HG02884 (cell line): ENCODE data around the gene HOXD3.

Experiments used
- ATAC-seq: cut with Tn5 transposase; IDR thresholded peaks from one replicate; pipeline ENCODE4 v1.9.1; 2021; ENCODE audit warnings: mild to moderate bottlenecking, moderate library complexity; ENCODE audit not compliant: unreplicated experiment

Gene HOXD3

DNA sequence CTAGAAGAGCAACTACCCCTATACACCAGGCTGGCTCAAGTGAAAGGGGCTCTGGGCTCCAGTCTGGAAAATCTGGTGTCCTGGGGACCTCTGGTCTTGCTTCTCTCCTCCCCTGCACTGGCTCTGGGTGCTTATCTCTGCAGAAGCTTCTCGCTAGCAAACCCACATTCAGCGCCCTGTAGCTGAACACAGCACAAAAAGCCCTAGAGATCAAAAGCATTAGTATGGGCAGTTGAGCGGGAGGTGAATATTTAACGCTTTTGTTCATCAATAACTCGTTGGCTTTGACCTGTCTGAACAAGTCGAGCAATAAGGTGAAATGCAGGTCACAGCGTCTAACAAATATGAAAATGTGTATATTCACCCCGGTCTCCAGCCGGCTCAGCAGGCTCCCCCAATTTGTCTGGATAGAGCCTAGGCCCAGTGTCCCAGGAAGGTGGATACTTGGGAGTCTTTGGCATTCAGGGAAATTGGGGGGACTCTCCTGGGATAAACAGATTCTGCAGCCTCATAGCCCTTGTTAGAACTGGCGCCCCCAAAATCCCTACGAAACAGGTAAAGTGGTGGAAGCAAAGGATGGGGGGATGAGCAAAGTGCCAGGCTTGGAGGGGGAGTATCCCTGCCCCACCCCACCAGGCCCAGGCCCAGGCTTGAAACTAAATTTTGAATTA is 8.2 kb upstream of the HOXD3 start:
- ATAC-seq, result no peak

DNA sequence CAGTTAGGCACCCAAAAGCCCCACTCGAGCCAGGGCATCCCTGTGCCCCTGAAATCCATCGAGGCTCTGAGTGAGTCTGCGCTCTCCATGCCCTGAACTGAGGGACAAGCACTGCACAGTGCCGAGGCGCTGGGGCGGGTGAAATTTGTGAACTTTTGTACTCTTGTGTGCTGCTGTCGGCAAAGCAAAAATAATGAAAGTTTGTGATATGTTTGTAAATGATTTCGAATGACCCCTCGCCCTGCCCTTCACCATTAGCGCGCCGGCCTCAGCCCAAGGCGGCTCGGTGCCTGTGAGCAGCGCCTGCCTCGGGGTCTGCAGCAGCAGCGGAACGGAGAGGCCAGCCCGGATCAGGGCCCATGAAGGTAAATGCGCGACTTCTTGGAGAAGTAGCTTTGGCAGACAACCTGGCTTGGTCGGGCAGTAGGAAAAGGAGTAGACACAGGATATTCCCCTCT is 7.6 kb upstream of the HOXD3 start:
- no peak for ATAC-seq

DNA sequence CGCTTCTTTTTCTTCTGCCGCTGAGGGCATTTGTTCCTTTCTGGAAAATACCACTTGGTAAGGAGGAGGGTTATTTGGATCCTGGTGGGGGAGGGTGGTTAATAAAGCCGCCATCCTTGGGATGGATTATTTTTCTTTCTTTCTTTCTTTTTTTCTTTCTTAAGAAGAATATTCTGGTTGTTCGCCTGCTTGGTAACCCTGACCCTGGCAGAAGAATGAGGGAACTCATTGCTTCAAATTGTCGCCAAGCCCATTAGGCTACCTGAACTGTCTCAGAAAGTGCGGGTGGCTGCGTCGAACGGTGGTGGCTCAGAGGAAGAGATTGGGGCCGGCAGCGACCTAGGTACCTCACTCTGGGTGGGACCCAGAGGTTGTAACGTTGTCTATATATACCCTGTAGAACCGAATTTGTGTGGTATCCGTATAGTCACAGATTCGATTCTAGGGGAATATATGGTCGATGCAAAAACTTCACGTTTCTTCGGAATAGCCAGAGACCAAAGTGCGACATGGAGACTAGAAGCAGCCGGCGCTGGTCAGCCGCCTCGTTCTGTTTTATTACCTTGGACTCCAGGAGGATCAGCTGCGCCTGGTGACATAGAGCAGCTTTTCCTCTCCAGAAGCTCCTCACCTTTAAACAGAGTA is 7.0 kb upstream of the HOXD3 start:
- no peak for ATAC-seq

DNA sequence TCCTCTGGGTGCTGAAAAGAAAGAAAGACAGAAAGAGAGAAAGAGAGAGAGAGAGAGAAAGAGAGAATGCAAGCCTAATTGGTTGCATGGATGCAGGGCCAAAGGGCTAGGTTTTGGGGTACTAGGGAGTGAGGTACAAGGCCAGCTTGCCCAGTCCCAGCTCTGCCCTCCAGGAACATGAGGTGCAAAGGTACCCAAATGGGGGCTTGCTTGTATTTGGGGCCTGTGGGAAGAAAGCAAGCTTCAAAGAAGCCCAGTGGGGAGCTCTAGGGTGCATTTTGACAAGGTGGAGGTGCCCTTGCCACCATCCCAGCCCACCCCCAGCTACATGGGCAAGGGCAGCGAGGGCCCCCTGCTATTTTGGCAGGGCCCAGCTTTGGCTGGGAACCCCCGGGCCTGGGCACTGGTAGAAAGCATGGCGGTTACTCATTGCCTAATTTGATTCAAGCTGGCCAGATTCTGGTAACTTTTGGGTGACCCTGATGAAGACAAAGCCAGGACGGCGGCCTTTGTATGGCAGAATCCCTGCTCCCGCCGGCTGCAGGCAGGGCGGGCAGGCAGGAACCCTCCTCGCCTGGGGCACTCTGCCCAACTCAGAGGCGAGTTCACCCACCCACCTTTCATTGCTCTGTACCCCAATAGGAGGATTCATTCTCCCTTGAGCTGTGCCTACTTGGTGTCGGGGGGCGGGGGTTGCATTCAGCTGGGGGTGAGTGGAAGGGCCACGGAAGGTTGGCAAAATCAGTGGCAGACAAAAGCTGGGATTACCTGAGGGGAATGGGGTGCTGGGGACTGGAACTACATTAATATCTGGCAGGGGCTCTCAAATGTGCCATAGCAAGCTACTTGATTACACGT is 6.3 kb upstream of the HOXD3 start:
- ATAC-seq, result no peak

DNA sequence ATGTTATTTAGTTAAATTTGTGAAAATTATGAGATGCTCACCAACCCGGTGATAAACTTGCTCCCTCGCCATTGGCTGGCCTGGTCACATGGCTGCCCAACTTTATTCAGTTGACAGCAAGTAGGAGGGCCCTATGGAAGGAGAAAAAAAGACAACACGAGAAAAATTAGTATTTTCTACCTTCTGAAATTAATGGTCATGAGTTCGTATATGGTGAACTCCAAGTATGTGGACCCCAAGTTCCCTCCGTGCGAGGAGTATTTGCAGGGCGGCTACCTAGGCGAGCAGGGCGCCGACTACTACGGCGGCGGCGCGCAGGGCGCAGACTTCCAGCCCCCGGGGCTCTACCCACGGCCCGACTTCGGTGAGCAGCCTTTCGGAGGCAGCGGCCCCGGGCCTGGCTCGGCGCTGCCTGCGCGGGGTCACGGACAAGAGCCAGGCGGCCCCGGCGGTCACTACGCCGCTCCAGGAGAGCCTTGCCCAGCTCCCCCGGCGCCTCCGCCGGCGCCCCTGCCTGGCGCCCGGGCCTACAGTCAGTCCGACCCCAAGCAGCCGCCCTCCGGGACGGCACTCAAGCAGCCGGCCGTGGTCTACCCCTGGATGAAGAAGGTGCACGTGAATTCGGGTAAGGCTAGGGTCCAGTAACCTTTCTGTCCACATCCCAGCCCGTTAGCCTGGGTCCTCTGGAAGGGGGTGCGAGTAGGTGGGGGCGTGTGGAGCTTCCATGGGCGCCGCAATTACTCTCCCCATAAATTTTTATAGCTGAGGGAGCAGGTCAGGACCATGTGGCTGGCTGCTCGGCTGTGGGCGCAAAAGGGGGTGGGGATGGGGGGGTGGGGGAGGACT is 5.4 kb upstream of the HOXD3 start, which contains the start of gene HOXD4:
Gene HOXD4, plus strand, starts transcription at position 109 of the 846 bp plus-strand sequence. Its CDS starts 84 bp downstream, at position 193.
- ATAC-seq, result no peak

DNA sequence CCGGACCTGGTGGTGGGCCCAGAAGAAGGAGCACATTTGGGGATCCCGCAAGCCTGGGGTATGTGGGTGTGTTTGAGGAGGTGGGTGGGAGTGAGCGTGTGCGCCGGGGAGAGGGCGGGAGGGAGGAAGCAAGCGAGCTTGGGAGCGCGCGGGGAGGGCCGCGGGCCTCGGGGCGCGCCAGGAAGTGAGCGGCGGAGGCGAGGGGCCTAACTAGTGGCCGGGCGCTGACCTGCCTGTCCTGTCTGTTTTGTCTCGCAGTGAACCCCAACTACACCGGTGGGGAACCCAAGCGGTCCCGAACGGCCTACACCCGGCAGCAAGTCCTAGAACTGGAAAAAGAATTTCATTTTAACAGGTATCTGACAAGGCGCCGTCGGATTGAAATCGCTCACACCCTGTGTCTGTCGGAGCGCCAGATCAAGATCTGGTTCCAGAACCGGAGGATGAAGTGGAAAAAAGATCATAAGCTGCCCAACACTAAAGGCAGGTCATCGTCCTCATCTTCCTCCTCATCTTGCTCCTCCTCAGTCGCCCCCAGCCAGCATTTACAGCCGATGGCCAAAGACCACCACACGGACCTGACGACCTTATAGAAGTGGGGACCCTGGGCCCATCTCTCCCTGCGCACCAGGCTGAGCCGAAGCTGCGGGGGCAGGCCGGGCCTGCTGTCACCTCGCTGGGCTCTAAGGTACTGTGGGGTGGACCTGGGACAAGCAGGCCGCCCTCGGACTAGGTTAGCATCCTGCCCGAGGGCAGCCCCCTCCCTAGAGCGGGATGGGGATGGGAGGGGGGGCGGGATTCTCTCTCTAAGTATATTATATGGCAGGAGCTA is 4.5 kb upstream of the HOXD3 start:
- ATAC-seq, result no peak

DNA sequence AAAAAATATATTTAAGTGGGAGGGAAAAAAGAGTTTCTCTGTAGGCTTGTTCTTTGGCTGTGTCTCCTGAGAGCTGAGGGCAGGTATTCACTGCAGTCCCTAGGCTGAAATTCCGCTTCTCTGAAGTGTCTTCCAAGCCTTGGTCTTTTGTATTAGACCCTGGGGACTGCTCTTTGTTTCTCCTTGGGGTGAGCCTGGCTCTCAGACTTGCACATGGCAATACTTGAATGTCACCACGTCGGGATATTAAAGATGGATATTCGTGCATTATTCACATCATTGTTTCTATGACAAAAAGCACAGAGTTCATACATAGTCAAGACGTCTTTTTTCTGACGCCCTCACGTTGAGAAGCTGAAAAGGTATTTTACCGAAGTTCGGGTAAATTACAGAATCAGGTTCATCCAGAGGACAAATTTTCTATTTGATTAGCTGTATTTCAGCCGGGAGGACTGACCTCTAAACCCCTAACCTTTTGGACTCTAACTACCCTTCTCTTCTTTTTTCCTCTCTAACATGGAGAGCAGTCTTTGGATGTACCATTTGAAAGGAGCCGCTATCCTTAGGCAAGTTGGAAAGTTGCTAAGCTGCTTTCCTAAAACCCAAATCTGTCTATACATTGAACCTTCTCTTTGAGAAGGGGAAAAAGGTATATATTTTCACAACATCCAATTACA is 2.4 kb upstream of the HOXD3 start:
- ATAC-seq, result no peak

DNA sequence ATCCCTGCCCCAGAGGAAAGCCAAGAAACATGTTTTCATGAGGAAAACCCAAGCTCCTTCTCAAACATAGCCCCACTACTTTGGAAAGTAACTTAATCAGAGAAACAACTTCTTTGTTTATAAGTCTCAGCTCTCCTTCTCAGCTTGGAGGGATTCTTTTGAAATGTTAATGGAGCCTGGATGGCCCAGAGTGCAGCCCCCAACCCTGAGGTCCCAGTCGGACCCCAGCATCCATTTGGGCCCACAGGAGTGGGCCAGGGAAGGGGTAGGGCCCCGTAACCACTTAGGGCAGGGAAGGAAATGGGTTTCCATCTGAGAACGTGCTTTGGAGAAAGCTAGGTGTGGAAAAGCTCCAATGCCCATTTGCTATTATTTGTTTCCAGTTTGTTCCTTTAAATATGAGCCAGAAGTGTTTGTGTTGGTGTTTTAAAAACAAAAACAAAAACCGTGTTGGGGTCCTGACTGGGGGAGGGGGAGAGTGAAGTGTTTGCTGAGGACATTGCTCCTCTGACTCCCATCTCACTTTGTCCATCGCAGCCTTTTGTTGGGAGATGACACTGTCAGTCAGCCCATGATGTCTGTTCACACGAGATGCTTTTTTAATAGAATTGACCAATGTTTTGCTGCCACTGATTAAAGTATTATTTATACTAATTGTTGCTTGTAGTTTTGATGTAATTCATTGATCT is 1.6 kb upstream of the HOXD3 start:
- no peak for ATAC-seq

DNA sequence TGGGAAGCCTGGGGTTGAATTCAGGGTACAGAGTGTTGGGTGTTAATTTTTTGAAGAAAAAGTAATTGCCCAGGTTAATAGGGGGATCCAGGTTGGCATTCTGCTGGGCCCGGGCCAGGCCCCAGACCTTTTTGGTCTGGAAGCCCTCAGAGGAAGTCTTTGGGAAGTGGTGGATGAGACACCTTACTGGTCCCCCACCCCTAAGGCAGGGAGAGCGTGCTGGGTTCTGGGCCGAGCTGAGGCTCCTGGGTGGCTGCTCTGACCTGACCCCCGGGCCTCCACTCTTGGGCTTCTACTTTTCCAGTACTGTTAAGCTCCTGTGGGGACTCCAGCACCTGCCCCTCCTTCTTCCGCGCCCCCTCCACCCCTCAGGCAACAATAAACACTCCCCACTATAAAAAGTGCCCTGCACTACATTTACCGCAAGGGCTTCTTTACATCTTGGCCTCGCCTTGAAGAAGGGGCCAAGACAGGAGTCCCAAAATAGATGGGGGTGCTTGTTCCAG is 753 bp upstream of the HOXD3 start:
- ATAC-seq, result no peak

DNA sequence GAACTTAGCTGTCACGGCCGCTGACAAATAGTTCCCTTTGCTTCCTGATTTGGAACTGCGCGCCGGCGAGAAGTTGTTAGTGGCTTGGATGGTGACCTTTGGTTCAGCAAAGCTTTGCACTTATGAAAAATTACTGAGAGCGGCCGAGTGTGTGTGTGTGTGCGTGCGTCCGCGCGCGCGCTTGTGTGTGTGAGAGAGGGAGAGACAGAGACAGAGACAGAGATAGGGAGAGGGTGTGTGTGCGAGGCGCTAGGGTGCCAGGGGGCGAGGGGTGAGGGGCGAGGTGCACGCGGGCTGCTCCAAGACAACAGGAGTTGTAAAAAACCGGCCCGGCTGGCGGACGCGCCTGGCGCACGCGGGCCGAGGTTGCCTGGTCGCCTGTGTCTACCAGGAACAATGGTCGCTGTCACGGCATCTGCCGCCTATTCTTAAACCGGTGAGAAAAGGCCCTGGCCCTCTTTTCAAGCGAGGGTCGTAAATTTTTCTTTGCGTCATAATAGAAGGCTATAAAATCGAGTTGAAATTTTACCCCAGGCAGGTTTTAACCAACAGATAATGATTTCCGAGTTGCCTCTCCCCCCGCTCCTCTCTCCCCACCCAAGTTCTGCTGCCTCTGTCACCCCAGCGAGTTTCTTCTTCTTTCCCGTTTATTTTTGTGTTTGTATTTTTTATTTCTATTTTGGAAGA is 535 bp downstream of the HOXD3 start:
- ATAC-seq, result no peak

DNA sequence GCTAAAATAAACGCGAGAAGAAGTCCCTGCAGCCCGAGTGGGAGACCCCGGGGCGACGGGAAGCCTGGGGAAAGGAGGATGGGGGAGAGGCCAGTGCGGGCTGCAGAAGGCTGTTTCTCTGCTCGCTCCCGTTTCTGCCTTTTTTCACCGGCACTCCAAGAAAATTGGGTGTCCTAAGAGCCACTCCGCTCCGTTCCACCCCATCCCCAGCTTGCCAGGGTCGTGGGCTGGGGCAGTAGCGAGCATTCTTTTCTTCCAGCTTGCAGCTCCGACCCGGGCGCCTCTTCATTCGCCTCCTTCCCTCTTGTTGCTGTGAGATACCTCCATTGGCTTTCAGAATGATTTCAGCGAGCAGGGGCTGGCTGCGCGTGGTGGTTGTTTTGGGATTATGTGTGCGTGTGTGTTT is 1.1 kb downstream of the HOXD3 start:
- no peak for ATAC-seq

DNA sequence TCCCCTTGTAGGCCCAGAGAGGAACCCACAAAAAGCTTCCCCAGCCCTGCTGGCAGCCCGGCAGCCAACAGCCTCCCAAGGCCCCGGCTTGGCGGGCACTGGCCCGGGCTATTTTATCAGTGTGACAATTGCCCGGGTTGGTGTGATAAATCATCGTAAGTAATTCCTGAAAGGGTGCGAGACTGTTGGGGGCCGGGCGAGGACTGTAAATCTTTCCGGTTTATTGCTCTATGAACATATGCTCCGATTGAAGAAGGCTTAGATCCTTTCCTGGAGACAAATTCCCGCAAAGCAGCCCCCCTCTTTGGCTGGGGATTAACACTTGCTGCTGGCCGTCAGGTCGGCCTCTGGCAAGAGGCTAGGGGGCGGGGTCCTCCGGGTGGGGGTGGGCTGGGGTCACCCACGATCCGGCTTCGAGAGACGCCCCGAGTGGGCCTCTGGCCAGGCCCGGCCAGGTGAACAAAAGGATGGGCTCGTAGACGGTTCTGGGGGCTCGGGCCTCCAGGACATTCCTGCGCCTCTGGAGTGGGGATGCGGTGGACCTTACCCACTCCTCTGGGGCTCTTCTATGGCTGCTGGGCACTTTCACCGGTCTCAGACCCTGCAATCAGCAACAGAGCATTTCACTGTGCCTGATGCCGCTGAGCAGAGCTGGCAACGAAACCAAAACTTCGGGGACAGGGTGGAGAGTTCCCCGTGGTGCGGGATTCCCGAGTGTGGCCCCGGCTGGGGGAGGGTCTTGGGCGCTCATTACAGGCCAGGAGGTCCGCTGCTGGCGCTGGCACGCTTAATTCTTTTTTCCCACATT is 2.0 kb downstream of the HOXD3 start:
- ATAC-seq, result no peak

DNA sequence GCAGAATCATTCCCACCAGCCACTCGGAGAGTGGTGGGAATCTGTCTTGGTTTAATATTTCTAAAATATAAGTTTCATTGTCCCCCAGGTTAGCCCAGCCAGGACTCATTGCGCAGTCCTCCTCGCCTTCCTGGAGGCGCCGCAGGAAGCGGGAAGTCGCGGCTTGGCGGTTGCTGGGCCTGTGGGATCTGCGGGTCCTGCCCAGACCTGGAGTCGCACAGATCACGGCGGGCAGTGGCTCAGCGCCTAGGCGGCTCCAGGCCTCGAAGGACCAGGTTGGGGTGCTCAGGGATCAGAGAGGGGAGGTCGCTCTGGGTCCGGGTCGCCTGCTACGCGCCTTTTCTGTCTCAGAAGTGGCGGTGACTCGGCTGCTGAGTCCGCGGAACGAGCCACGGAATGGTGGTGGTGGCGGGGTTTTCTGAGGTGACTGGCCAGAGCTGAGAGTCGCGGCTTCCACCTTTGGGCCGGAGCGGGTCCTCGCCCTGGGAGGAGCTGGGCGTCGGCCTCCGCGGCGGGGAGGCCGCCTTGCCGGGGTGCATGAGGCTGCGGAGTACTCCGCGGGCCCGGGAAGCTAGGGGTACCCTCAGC is 2.6 kb downstream of the HOXD3 start:
- ATAC-seq, result no peak

DNA sequence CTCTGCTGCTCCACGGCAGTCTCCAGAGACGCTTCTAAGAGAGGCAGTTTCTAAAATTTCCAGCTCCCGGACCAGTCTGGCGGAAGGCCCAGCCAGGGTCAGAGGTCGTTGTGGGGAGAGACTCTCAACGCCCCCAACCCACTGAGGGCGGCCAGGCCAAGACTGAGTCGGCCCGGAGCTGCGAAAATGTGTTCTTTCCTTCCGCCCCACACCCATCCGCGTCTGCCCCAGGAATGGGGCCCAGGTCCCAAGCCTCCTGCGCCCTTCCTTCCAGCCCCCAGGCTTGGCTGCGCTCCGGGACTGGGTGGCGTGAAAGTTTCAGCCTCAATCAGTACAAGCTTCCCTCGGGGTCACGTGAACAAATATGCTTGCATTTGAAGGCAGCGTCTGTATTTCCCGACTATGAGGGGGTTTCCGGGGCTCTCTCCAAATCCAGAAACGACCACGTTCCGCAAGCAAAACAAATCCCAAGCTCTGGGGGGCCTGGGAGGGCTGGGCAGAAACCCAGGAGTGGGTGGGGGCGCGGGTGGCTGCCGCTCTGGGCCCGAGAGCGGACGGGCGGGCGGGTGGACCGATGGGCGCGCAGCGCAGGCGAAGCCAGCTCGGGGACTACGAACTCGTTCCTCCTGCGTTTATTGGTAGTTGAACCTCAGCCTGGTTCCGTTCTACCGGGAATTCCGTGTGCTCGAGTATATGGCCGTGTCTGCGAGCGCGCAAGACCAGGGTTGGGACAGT is 3.3 kb downstream of the HOXD3 start:
- no peak for ATAC-seq

DNA sequence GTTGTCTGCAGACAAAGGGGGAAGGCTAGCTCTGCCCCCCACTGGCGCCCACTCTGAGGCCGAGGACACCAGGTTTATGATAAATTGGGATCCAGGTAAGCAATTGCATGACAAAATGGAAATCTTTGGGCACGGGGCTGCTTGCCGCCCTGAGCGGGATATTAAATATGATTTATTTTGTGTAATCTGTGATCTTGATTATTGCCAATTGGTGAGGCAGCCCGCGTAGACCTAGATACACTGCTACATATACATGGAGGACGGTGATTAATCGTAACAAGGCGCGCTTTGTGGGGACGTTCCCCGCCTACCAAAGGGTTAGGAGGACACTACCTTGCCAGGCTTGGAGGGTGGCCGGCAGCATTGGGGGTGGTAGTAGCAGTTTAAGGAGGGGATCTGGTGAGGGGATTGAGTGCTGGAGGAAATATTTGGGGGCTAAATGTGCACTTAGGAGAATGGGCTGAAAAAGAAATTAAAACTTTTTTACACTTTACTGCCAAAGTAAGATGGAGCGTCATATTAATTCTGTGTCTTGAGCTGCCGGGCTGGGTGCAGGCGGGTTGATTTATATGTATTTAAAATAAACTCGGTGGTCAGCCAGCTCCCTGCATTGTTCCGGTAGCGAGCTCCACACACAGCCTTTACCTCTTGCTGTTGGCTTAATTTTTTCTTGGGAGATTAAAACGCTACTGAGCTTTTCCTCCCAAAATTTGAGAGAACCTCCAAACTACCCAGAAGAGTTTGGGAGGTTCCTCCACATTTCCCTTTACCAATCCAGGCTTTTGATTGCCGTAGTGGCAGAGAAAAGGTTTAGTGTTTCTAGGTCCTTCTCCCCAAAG is 4.1 kb downstream of the HOXD3 start:
- ATAC-seq, result no peak
